Stomach (tissue), 9 donors: Measurements from ENCODE around the gene ITGAE. TPM values are rescaled to one million over a fixed set of nuclear protein-coding genes. Genes with fewer than 3 reads are reported as not detected.

Experiments used
- DNase-seq, 2 donors: peaks; one replicate each; pipeline versions ENCODE4 v3.0.0 to v3.0.0-alpha.2; 2013 to 2019
- H3K27ac ChIP-seq, 5 donors: fragments of 200-600 bp in 4 of 5; sonication (generic) in 4 of 5; one replicate each; pipeline ENCODE4 v1.5.1; 2013 to 2019; ENCODE audit warnings: mild to moderate bottlenecking in 1 of 5, moderate library complexity in 1 of 5
- H3K27me3 ChIP-seq, 3 donors: fragments of 200-600 bp; sonication (generic); one replicate each; pipeline ENCODE4 v1.5.1; 2017 to 2019; ENCODE audit warnings: mixed run types in 1 of 3
- H3K36me3 ChIP-seq, 4 donors: fragments of 200-600 bp; sonication (generic); 1 replicate in 3 of 4; 2 replicates in 1 of 4; pipeline ENCODE4 v1.5.1; 2016 to 2019
- H3K4me1 ChIP-seq, 4 donors: fragments of 200-600 bp; sonication (generic); one replicate each; pipeline ENCODE4 v1.5.1; 2016 to 2019
- H3K4me3 ChIP-seq, 4 donors: fragments of 200-600 bp; sonication (generic) in 3 of 4; one replicate each; pipeline ENCODE4 v1.5.1; 2016 to 2019; ENCODE audit warnings: mild to moderate bottlenecking in 1 of 4
- H3K9me3 ChIP-seq, 4 donors: fragments of 200-600 bp; sonication (generic); one replicate each; pipeline ENCODE4 v1.5.1; 2016 to 2019
- EP300 ChIP-seq: sonication (generic); formaldehyde crosslinking; IDR thresholded peaks from one replicate; pipeline ENCODE4 v1.6.1; 2017; ENCODE audit warnings: antibody characterized with exemption
- POLR2A ChIP-seq, 4 donors: fragments of 450-650 bp; IDR thresholded peaks; one replicate each; pipeline ENCODE4 v1.6.1; 2016; ENCODE audit warnings: antibody characterized with exemption in 4 of 4, control low read depth in 2 of 4, mild to moderate bottlenecking in 1 of 4, moderate library complexity in 1 of 4
- POLR2AphosphoS5 ChIP-seq, 3 donors: sonication (generic); formaldehyde crosslinking; IDR thresholded peaks; one replicate each; pipeline ENCODE4 v1.6.1; 2016; ENCODE audit warnings: antibody characterized with exemption in 3 of 3
- WGBS, 5 donors: extraction: QIAGEN DNeasy Blood & Tissue Kit in 3 of 5; methylation state at CpG; one replicate each; pipeline versions ENCODE4 v1.1.5 to v1.1.7; 2013 to 2018; 5-methylcytosine and 5-hydroxymethylcytosine counted together
- intact Hi-C: fragments of 100-400 bp; cut with DNase I; formaldehyde crosslinking; loops from one replicate; pipeline ENCODE4 v1.15.1; 2023; ENCODE audit warnings: low total_unique reads
- polyA plus RNA-seq, 3 donors: library from polyadenylated mRNA; stranded (reverse); fragments of 200-250 nt; gene quantifications; one replicate each; pipeline ENCODE4 v1.2.3, GENCODE V29; 2013
- total RNA-seq, 5 donors: library from RNA; depleted of rRNA; stranded (reverse); fragments of >200 nt; gene quantifications; one replicate each; pipeline versions ENCODE4 v1.1.0 to v1.2.3, GENCODE V29; 2014 to 2016
- TF ChIP-seq, protein P1 (sequence below), 7 experiments: fragments of 450-650 bp in 4 of 7; fragments of 200-600 bp in 3 of 7; sonication (generic) in 3 of 7; IDR thresholded peaks; one replicate each; pipeline ENCODE4 v1.5.1; 2016 to 2019; ENCODE audit warnings: antibody characterized with exemption in 7 of 7, control low read depth in 2 of 7, mild to moderate bottlenecking in 1 of 7
- donor health status: healthy with polysubstance abuse.
- donor health status: Bipolar disorder and iron deficiency.
- donor health status: healthy.

Gene ITGAE
- total and polyA plus RNA-seq, 8 donors, result 4.5 to 66.8 (median 31.0) TPM

DNA sequence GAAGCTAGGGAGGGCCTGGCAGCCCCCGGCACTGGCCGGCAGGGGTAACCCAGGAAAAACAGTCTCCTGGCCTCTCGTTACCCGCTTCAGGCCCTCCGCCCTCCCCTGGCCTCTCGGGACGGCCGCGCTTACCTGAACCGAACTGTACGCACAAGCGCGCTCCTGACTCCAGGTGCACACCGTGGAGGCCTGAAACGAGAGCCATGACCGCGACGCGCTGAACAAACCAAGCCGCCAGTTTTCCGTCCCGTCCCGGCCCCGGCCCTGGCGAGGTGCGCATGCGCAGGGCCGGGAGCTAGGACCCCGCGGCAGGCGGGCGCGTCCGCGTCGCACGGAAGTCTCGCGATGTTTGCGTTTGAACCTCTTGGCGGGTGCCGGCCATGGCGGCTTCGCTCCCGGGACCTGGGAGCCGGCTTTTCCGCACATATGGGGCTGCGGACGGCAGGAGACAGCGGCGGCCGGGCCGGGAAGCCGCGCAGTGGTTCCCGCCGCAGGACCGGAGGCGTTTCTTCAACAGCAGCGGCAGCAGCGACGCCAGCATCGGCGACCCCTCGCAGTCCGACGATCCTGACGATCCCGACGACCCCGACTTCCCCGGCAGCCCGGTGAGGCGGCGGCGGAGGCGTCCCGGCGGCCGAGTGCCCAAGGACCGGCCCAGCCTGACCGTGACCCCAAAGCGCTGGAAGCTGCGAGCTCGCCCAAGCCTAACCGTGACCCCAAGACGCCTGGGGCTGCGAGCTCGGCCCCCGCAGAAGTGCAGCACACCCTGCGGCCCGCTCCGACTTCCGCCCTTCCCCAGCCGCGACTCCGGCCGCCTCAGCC, 77.2 kb downstream of the ITGAE start, which contains the start of gene HASPIN:
Gene HASPIN (plus strand): TSS at position 348 of the 822 bp plus-strand sequence. CDS start 33 bp downstream, at position 381.
- 0 to 1% (median 1%) methylated on average over 18 to 98 of the region's 98 CpGs for WGBS, 5 donors
- Histone ChIP-seq H3K27ac (peak within 1 kb of the TSS; percentile 83 to 94 (median 92)), H3K4me3 (peak within 1 kb of the TSS; percentile 74 to 97 (median 88)), H3K9me3 (no peaks in the 10 kb centered on the region), H3K27me3 (no peaks in the 10 kb centered on the region), H3K4me1 (peaks cover 25 to 56% (median 42%) of the 10 kb centered on the region in 4 donors), H3K36me3 (peaks cover 7 to 33% (median 17%) of the 10 kb centered on the region in 4 donors)
- peak; percentile 93 to 97 for DNase-seq
- intact Hi-C loops, result no loop called here
- no peak for TF ChIP-seq EP300
- no peak for TF ChIP-seq POLR2A (IDR thresholded peaks at IDR 0.05)
- TF ChIP-seq, protein P1, sequence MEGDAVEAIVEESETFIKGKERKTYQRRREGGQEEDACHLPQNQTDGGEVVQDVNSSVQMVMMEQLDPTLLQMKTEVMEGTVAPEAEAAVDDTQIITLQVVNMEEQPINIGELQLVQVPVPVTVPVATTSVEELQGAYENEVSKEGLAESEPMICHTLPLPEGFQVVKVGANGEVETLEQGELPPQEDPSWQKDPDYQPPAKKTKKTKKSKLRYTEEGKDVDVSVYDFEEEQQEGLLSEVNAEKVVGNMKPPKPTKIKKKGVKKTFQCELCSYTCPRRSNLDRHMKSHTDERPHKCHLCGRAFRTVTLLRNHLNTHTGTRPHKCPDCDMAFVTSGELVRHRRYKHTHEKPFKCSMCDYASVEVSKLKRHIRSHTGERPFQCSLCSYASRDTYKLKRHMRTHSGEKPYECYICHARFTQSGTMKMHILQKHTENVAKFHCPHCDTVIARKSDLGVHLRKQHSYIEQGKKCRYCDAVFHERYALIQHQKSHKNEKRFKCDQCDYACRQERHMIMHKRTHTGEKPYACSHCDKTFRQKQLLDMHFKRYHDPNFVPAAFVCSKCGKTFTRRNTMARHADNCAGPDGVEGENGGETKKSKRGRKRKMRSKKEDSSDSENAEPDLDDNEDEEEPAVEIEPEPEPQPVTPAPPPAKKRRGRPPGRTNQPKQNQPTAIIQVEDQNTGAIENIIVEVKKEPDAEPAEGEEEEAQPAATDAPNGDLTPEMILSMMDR (IDR thresholded peaks at IDR 0.05), result peak in 2 of 7 experiments; percentile 20 to 43
- peak; percentile 66 to 92 (median 74) for TF ChIP-seq POLR2AphosphoS5 (IDR thresholded peaks at IDR 0.05)

GRCh38 chr17:3723188-3723555, 77.8 kb downstream of the ITGAE start:
- intact Hi-C loops, result no loop called here
- H3K27ac ChIP-seq, result peak overlapping the region; percentile 83 to 94 (median 92)
- whole genome bisulfite sequencing, 5 donors, result 1 to 4% (median 2%) methylated on average over 9 to 13 of the region's 13 CpGs
- no peaks in the 10 kb centered on the region for H3K9me3 ChIP-seq
- H3K36me3 ChIP-seq, result peaks cover 11 to 39% (median 22%) of the 10 kb centered on the region in 4 donors
- TF ChIP-seq POLR2A (IDR thresholded peaks at IDR 0.05), result no peak
- TF ChIP-seq POLR2AphosphoS5 (IDR thresholded peaks at IDR 0.05), result no peak
- TF ChIP-seq EP300, result no peak
- TF ChIP-seq, protein P1 (IDR thresholded peaks at IDR 0.05), result no peak
- no peak for DNase-seq
- H3K27me3 ChIP-seq, result no peaks in the 10 kb centered on the region
- peak overlapping the region; percentile 74 to 97 (median 88) for H3K4me3 ChIP-seq
- H3K4me1 ChIP-seq, result peaks cover 25 to 56% (median 43%) of the 10 kb centered on the region in 4 donors

- no peak for DNase-seq
- Histone ChIP-seq H3K36me3 (peaks cover 15 to 44% (median 27%) of the 10 kb centered on the region in 4 donors), H3K27me3 (no peaks in the 10 kb centered on the region), H3K4me3 (peak overlapping the region; percentile 74 to 97 (median 88)), H3K27ac (peak overlapping the region in 4 of 5 donors; percentile 83 to 92 (median 92)), H3K9me3 (no peaks in the 10 kb centered on the region), H3K4me1 (peaks cover 25 to 56% (median 43%) of the 10 kb centered on the region in 4 donors)
- TF ChIP-seq POLR2A (IDR thresholded peaks at IDR 0.05) (no peak), POLR2AphosphoS5 (IDR thresholded peaks at IDR 0.05) (no peak), EP300 (no peak)
- TF ChIP-seq, protein P1 (IDR thresholded peaks at IDR 0.05), result no peak
- intact Hi-C loops, result no loop called here
- WGBS, 5 donors, result 23 to 29% (median 28%) methylated on average over 6 of the region's 6 CpGs
These were observed 78.3 kb downstream of the ITGAE start for GRCh38 chr17:3722716-3723115.

GRCh38 chr17:3719265-3719664, 81.7 kb downstream of the ITGAE start:
- peaks cover 48 to 70% (median 62%) of the 10 kb centered on the region in 4 donors for H3K36me3 ChIP-seq
- no peaks in the 10 kb centered on the region for H3K9me3 ChIP-seq
- no peak overlapping the region for H3K27ac ChIP-seq
- H3K4me1 ChIP-seq, result peaks cover 19 to 45% (median 38%) of the 10 kb centered on the region in 4 donors
- H3K27me3 ChIP-seq, result no peaks in the 10 kb centered on the region
- TF ChIP-seq, protein P1 (IDR thresholded peaks at IDR 0.05), result no peak
- TF ChIP-seq EP300 (no peak), POLR2AphosphoS5 (IDR thresholded peaks at IDR 0.05) (no peak), POLR2A (IDR thresholded peaks at IDR 0.05) (no peak)
- no peak overlapping the region for H3K4me3 ChIP-seq
- no peak for DNase-seq
- intact Hi-C loops, result no loop called here
